Right hindlimb (tissue), 1 donor: ENCODE measurements around the gene GLDC.

ENCODE experiments used
- DNase-seq: peaks from one replicate; pipeline ENCODE4 v3.0.0-alpha.2; 2018

Gene GLDC

DNA sequence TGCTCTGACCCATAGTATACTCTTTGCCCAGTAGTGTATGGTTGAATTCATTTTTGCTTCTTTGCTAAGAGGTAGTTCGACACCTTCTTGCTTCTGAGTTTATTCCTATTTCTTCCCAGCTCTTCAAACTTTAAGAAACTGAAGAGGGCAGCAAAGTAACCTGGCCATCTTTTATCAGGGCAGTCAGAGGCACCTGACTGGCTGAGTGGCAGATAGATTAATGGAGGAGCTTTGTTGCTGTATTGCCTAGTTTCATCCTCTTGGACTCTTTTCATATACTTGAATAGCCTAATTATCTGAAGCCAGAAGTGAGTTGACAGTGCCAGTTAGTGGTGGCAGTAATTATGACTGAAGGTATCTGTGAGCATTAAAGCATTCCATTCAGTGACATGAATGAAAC lies 150.1 kb downstream of the GLDC start:
- no peak for DNase-seq

DNA sequence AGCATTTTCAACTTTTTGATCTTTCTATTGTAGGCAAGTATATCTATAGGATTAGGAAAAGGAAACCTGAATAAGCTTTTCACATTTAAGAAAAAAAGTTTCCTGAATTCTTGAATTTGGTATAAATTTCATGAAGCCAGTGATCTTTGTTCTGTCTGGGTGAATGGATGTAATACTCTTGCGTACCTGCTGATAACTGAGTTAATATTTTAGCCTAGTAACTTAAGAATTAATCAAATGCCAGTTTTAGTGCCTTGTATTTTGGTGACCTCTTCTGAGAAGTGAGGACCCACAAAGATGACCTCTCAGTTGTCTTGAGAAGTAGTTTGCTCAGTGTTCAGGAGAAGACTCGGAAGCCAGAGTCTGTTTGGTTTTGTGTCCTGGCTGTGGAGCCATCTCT lies 154.7 kb downstream of the GLDC start:
- DNase-seq, result no peak

DNA sequence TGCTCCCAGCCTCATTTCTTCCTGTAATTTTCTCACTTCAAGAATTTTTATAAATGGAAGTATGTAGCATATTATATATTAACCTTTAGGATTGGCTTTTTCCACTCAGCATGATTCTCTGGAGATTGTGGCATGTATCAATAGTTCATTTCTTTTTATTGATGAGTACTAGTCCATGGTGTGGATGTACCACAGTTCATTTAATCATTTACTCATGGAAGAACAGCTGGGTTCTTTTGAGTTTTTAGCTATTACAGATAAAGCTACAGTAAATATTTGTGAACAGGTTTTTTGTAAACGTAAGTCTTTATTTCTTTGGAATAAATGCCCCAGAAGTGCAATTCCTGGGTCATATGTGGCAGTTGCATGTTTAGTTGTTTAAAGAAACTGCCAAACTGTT lies 156.4 kb downstream of the GLDC start:
- DNase-seq, result no peak

DNA sequence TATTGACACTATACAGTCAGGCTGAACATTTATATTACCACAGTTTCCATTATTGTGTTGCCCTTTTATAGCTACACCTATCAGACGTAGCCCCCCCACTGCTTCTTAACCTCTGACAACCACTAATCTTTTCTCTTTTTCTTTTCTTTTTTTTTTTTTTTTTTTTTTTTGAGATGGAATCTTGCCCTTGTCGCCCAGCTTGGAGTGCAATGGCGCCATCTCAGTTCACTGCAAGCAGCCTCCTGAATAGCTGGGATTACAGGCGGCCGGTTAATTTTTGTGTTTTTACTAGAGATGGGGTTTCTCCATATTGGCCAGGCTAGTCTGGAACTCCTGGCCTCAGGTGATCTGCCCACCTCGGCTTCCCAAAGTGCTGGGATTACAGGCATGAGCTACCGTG lies 157.1 kb downstream of the GLDC start:
- no peak for DNase-seq

DNA sequence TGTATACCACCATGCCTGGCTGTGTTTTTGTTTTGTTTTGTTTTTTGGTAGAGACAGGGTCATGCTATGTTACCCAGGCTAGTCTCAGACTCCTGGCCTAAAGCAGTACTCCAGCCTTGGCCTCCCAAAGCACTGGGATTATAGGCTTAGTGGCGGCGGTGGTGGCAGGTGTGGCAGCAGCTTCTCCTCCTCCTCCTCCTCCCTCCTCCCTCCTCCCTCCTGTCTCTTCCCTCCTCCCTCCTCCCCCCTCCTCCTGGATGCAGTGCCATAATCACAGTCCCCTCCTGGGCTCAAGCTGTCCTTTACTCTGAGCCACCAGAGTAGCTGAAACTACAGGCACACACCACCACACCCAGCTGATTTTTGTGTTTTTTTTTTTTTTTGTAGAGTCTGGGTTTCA lies 161.3 kb downstream of the GLDC start:
- DNase-seq, result no peak
